Endothelial cell of umbilical vein (primary cell): ENCODE results near the gene GPR107.

Experiments
- FOS ChIP-seq: IDR thresholded peaks from 2 replicates; pipeline ENCODE4 v1.6.1; 2011; ENCODE audit warnings: mild to moderate bottlenecking, low read length, moderate library complexity, borderline replicate concordance; ENCODE audit not compliant: insufficient read depth
- TF ChIP-seq, protein P1 (sequence below), 2 donors: IDR thresholded peaks; 1 replicate in 1 of 2; 2 replicates in 1 of 2; pipeline ENCODE4 v1.5.1; 2011; ENCODE audit warnings: low read length in 2 of 2, mild to moderate bottlenecking in 2 of 2, moderate library complexity in 2 of 2, control low read depth in 1 of 2, inconsistent platforms in 1 of 2, low read depth in 1 of 2; ENCODE audit not compliant: insufficient read depth in 1 of 2; ENCODE audit errors: extremely low read depth in 1 of 2

DNA sequence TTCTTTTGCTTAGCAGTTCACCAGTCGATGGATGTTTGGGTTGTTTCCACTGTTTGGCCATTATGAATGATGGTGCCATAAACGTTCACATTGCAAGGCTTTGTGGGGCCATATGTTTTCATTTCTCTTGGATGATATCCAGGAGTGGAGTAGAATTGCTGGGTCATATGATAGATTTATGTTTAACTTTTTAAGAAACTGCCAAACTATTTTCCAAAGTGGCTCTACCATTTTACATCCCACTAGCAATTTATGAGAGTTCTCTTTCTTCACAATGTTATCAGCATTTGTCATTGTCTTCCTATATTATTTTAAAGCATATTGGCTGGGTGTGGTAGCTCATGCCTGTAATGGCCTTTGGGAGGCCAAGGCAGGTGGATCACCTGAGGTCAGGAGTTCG lies 5.2 kb downstream of the GPR107 start:
- TF ChIP-seq, protein P1, sequence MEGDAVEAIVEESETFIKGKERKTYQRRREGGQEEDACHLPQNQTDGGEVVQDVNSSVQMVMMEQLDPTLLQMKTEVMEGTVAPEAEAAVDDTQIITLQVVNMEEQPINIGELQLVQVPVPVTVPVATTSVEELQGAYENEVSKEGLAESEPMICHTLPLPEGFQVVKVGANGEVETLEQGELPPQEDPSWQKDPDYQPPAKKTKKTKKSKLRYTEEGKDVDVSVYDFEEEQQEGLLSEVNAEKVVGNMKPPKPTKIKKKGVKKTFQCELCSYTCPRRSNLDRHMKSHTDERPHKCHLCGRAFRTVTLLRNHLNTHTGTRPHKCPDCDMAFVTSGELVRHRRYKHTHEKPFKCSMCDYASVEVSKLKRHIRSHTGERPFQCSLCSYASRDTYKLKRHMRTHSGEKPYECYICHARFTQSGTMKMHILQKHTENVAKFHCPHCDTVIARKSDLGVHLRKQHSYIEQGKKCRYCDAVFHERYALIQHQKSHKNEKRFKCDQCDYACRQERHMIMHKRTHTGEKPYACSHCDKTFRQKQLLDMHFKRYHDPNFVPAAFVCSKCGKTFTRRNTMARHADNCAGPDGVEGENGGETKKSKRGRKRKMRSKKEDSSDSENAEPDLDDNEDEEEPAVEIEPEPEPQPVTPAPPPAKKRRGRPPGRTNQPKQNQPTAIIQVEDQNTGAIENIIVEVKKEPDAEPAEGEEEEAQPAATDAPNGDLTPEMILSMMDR (IDR thresholded peaks at IDR 0.05; ENCODE audit: extremely low read depth in 1 of 2, insufficient read depth in 1 of 2, low read depth in 1 of 2, low read length in 2 of 2): no peak
- no peak for TF ChIP-seq FOS
